ENCODE results near the gene KCNK10.

KCNK10 gene
- long read RNA-seq, donor 1: 0 reads
- long read RNA-seq, donor 2: 0 reads
- long read RNA-seq, donor 3: 0 reads
- long read RNA-seq, donor 4: 0 reads
- long read RNA-seq, donor 5: 0 reads
- long read RNA-seq, donor 6: 0 reads
- long read RNA-seq, donor 7: 0 reads
- long read RNA-seq, donor 8: 0 reads

- DNase-seq: no peak
Measured at GRCh38 chr14:88323086-88323522, at the start of gene KCNK10. KCNK10 (minus strand) TSS chr14:88323269; CDS start chr14:88322798, 471 bp downstream.

- DNase-seq: no peak
Measured at GRCh38 chr14:88369496-88369895, 46.4 kb upstream of the KCNK10 start.

- DNase-seq: no peak
Measured at GRCh38 chr14:88364710-88365413, 41.8 kb upstream of the KCNK10 start.

- DNase-seq: no peak
Measured at GRCh38 chr14:88363644-88364043, 40.6 kb upstream of the KCNK10 start.

- no peak for DNase-seq
Measured at GRCh38 chr14:88359500-88359899, 36.4 kb upstream of the KCNK10 start.

- no peak for DNase-seq
Measured at GRCh38 chr14:88354358-88354757, 31.3 kb upstream of the KCNK10 start.

- DNase-seq: no peak
Measured at GRCh38 chr14:88352698-88353097, 29.6 kb upstream of the KCNK10 start.

GRCh38 chr14:88351966-88352691, 29.1 kb upstream of the KCNK10 start:
- no peak for DNase-seq

- no peak for DNase-seq
Measured at GRCh38 chr14:88348546-88348945, 25.5 kb upstream of the KCNK10 start.

GRCh38 chr14:88346048-88346639, 23.1 kb upstream of the KCNK10 start:
- no peak for DNase-seq

- DNase-seq: no peak
Measured at GRCh38 chr14:88342980-88343379, 19.9 kb upstream of the KCNK10 start.

- no peak for DNase-seq
Measured at GRCh38 chr14:88340357-88340756, 17.3 kb upstream of the KCNK10 start.

- DNase-seq: no peak
Measured at GRCh38 chr14:88333036-88333435, 10.0 kb upstream of the KCNK10 start.

- DNase-seq: no peak
Measured at GRCh38 chr14:88327497-88327896, 4.4 kb upstream of the KCNK10 start.

- DNase-seq: peak; percentile 40
Measured at GRCh38 chr14:88326352-88327103, 3.5 kb upstream of the KCNK10 start.

GRCh38 chr14:88325883-88326282, 2.8 kb upstream of the KCNK10 start:
- no peak for DNase-seq

- no peak for DNase-seq
Measured at GRCh38 chr14:88324930-88325329, 1.9 kb upstream of the KCNK10 start.

- peak; percentile 6 for DNase-seq
Measured at GRCh38 chr14:88324491-88324890, 1.4 kb upstream of the KCNK10 start.

- peak; percentile 73 for DNase-seq
Measured at GRCh38 chr14:88323523-88324199, 592 bp upstream of the KCNK10 start.

- DNase-seq: peak; percentile 50
Measured at GRCh38 chr14:88322504-88323085, 474 bp downstream of the KCNK10 start.
